ENCODE results near the gene HIF1A.
A peak's percentile ranks its signal among the peaks of the same experiment; 100 is the strongest.

- peak; percentile 33 for TF ChIP-seq CTCF (conservative IDR thresholded peaks at IDR 0.05; ENCODE audit: low read depth, low read length)
- no peak for TF ChIP-seq EZH2 (IDR thresholded peaks at IDR 0.05; ENCODE audit: low read length, unreplicated experiment)
- no peak for TF ChIP-seq EZH2phosphoT487 (IDR thresholded peaks at IDR 0.05; ENCODE audit: borderline replicate concordance, low read length)
Measured at GRCh38 chr14:61753631-61754030, 58.3 kb downstream of the HIF1A start.

Data from PC-3 (cell line).